ENCODE data around the gene USP1. TPM values are rescaled to one million over a fixed set of nuclear protein-coding genes. Genes with fewer than 3 reads are reported as not detected.

USP1 gene
- total RNA-seq, 2 experiments from 2014 or later, result 26.2 to 28.3 TPM

GRCh38 chr1:62395291-62395690 is 41.6 kb upstream of the USP1 start:
- Histone ChIP-seq H3K27ac (ENCODE audit: low read depth in 1 of 2, low read length in 2 of 2) (no peak overlapping the region), H3K27me3 (ENCODE audit: control insufficient read depth in 1 of 2, insufficient read depth in 2 of 2, low read length in 2 of 2) (no peaks in the 10 kb centered on the region), H3K4me1 (ENCODE audit: insufficient read depth, low read length) (no peaks in the 10 kb centered on the region), H3K9me3 (ENCODE audit: control insufficient read depth in 1 of 2, insufficient read depth in 1 of 2, low read length in 2 of 2) (no peaks in the 10 kb centered on the region), H3K36me3 (ENCODE audit: insufficient read depth, low read length) (no peaks in the 10 kb centered on the region), H3K4me3 (ENCODE audit: low read length) (no peak overlapping the region)
- TF ChIP-seq CTCF (IDR thresholded peaks at IDR 0.05), result no peak
- Mint-ChIP-seq H3K4me1 (ENCODE audit: low read depth) (no peaks in the 10 kb centered on the region), H3K27ac (no peak overlapping the region), H3K36me3 (ENCODE audit: low read depth) (no peaks in the 10 kb centered on the region), H3K9me3 (no peaks in the 10 kb centered on the region), H3K27me3 (no peaks in the 10 kb centered on the region), H3K4me3 (no peak overlapping the region)
- CTCF ChIA-PET, result no interaction called here
- intact Hi-C loops (cut with DNase I, micrococcal nuclease), result no loop called here
- POLR2A ChIA-PET, result no interaction called here
- no peak for DNase-seq
- no peak for ATAC-seq (ENCODE audit: poor library complexity)

DNA sequence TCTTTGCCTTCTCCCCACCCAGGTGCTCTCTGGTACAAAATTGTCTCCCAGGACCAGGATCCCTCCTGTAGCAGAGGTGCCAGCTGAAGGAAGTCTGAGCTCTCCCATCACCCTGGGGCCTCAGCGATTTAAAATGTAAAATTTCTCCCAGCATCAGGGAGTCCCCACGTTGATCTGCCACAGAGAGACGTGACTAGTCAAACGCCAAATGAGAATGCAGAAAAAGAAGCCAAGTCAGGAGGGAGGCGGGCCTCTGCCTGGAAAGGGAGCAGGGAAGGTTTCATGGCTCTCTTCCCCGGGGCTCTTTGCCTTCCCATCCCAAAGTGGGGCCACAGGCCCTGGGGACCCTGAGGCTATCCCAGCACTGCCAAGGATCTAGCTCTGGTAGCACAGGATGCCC is 40.0 kb upstream of the USP1 start:
- Mint-ChIP-seq H3K4me3 (no peak overlapping the region), H3K27ac (no peak overlapping the region), H3K36me3 (ENCODE audit: low read depth) (no peaks in the 10 kb centered on the region), H3K27me3 (no peaks in the 10 kb centered on the region), H3K9me3 (no peaks in the 10 kb centered on the region), H3K4me1 (ENCODE audit: low read depth) (no peaks in the 10 kb centered on the region)
- ATAC-seq (ENCODE audit: poor library complexity) (no peak), DNase-seq (no peak)
- H3K27me3 ChIP-seq (ENCODE audit: control insufficient read depth in 1 of 2, insufficient read depth in 2 of 2, low read length in 2 of 2), result no peaks in the 10 kb centered on the region
- intact Hi-C loops (cut with DNase I, micrococcal nuclease), result no loop called here
- no peak overlapping the region for H3K4me3 ChIP-seq (ENCODE audit: low read length)
- POLR2A ChIA-PET, result no interaction called here
- no peaks in the 10 kb centered on the region for H3K36me3 ChIP-seq (ENCODE audit: insufficient read depth, low read length)
- CTCF ChIA-PET, result no interaction called here
- H3K27ac ChIP-seq (ENCODE audit: low read depth in 1 of 2, low read length in 2 of 2), result no peak overlapping the region
- H3K9me3 ChIP-seq (ENCODE audit: control insufficient read depth in 1 of 2, insufficient read depth in 1 of 2, low read length in 2 of 2), result no peaks in the 10 kb centered on the region
- no peaks in the 10 kb centered on the region for H3K4me1 ChIP-seq (ENCODE audit: insufficient read depth, low read length)
- no peak for TF ChIP-seq CTCF (IDR thresholded peaks at IDR 0.05)

GRCh38 chr1:62397301-62397700 is 39.5 kb upstream of the USP1 start:
- Mint-ChIP-seq H3K9me3 (no peaks in the 10 kb centered on the region), H3K4me1 (ENCODE audit: low read depth) (no peaks in the 10 kb centered on the region), H3K4me3 (no peak overlapping the region), H3K36me3 (ENCODE audit: low read depth) (no peaks in the 10 kb centered on the region), H3K27me3 (no peaks in the 10 kb centered on the region), H3K27ac (no peak overlapping the region)
- ChIA-PET POLR2A (no interaction called here), CTCF (no interaction called here)
- ATAC-seq (ENCODE audit: poor library complexity) (no peak), DNase-seq (no peak)
- Histone ChIP-seq H3K9me3 (ENCODE audit: control insufficient read depth in 1 of 2, insufficient read depth in 1 of 2, low read length in 2 of 2) (no peaks in the 10 kb centered on the region), H3K36me3 (ENCODE audit: insufficient read depth, low read length) (no peaks in the 10 kb centered on the region), H3K4me1 (ENCODE audit: insufficient read depth, low read length) (no peaks in the 10 kb centered on the region), H3K27me3 (ENCODE audit: control insufficient read depth in 1 of 2, insufficient read depth in 2 of 2, low read length in 2 of 2) (no peaks in the 10 kb centered on the region), H3K27ac (ENCODE audit: low read depth in 1 of 2, low read length in 2 of 2) (no peak overlapping the region), H3K4me3 (ENCODE audit: low read length) (no peak overlapping the region)
- no peak for TF ChIP-seq CTCF (IDR thresholded peaks at IDR 0.05)
- intact Hi-C loops (cut with DNase I, micrococcal nuclease), result no loop called here
